Dermis microvascular lymphatic vessel endothelial cell (primary cell): ENCODE results near the gene ADIPOR1. TPM values are rescaled to one million over a fixed set of nuclear protein-coding genes. Genes with fewer than 3 reads are reported as not detected.

Source experiments
- DNase-seq, 2 donors: peaks; one replicate each; pipeline versions ENCODE4 v3.0.0 to v3.0.0-alpha.2; 2010; ENCODE audit warnings: low read depth in 2 of 2
- total RNA-seq: library from RNA; depleted of rRNA; stranded (reverse); fragments of >200 nt; gene quantifications from 2 replicates; pipeline ENCODE4 v1.2.1, GENCODE V29; 2014

The ADIPOR1 gene
- total RNA-seq, 1 donor from 2014 or later = 78.8 TPM

DNA sequence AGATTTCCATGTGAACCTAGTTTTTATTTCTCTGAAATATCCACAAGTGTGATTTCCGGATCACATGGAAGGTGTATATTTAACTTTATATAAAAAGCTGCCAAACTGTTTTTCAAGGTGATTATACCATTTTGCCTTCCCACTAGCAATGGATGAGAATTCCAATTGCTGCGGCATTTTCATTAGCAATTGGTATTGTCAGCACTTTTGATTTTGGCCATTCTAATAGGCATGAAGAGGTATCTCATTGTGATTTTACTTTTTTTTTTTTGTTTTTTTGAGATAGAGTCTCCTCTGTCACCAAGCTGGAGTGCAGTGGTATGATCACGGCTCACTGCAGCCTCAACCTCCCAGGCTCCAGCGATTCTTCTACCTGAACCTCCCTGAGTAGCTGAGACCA, 13.9 kb upstream of the ADIPOR1 start:
- DNase-seq = no peak

DNA sequence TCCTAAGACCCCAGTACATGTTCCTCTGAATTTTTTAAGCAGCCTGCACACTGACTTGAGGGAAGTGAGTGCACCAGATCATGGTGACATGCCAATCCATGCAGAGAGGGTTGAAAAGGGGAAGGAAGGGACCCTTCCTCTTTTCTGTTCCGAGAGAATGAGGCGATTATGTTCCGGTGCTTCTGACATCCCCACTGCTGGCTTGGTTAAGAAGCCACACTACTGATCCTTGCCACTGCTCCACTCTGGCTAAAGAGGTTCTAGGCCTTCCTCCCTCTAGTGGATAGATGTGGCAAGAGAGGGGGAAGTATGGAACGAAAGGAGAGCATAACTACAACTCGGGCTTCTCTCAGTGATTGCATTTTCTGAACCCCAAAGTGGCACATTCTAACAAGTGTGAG, 10.8 kb upstream of the ADIPOR1 start:
- DNase-seq = peak; percentile 26 to 70

DNA sequence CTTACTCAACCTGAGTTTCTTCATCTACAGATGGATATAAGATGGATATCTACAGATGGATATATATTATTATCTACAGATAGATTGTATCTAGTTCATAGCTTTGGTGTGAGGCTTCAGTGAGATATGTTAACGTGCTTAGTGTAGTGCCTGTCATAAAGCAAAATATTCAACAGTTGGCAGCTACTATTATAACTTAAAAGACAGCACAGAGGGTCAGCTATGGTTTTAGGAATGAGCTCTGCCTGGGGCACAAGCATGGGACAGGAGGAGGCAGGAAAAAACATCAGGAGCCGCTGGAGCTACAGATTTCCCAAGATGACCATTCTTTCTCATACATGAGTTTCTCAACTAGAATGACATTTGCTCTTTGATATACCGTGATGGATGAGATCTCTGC, 10.2 kb upstream of the ADIPOR1 start:
- DNase-seq = no peak

DNA sequence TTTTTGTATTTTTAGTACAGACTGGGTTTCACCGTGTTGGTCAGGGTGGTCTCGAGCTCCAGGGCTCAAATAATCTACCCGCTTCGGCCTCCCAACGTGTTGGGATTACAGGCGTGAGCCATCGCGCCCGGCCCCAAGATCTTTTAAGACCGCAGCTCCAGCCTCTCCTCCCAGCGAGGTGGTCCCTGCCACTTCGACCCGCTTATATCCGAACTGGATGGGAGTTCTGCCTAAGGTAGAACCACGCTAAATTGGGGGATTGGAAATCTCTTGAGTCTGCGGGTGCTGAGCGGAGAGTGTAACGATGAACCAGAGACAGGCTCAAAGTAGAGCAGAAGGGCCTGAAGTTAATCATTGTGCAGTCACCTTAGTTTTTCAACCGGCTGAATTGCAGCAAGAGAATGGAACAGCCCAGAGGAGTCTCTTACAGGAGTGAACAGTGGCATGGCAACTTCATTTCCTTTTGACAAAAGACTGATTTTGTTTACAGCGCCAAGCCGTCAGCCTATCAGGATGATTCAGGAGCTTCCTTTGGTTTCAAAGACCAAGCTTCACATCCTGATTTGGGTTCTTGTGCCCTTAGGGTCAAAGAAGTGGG, 9.7 kb upstream of the ADIPOR1 start:
- peak in 1 of 2 donors; percentile 46 for DNase-seq

DNA sequence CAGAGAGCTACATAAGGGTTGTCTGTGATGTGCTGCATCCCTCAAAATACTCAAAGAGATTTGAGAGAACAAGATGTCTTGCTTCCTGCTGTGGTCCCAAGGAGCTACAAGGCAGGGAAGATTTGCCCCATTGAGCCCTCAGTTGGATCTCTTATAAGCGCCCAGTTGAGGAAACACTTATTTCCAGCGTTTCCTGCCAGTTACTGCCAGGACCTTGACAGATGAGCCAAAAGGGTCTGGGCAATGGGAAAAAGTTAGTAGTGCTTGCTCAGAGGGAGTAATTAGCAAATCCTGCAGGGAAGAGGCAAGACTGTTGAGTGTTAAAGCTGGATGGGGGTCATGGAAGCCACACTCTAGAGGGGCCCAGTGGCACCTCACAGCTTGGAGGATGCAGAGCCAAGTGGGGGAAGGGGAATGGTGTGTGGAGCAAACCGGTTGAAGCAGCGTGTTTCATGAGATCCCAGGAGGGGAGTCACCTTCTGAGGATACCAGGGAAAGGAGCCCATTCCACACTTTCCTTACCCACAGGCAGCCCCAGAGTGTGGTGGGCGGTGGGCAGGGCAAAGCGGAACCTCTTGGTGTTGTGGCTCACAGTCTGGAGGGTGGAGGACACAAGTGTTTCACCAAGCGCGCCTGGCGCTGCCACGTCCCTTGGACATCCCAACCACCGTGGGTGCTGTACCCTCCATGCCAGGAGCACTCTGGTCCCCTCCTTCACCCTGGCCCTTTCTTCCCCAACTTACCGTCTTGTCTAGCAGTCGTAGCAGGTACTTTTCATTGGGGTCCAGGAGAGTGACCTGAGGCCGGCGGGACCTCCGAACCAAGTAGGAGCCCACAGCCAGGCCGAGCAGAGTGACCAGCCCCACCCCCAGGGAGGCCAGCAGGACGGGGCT, 8.1 kb upstream of the ADIPOR1 start:
- DNase-seq = peak in 1 of 2 donors; percentile 27

DNA sequence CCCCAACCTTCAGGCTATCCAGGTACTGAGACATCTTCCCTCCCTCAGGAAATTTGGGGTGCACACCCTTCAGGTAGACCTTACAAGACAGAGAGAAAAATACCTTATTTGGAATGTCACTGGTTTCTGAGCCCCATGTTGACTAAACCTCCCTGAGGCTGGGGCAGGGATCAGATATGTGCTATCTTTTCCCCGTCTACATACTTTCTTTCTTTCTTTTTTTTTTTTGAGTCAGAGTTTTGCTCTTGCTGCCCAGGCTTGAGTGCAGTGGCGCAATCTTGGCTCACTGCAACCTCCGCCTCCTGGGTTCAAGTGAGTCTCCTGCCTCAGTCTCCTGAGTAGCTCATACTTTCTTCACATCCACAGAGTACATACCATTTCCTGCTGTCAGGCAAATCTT, 7.3 kb upstream of the ADIPOR1 start:
- no peak for DNase-seq

DNA sequence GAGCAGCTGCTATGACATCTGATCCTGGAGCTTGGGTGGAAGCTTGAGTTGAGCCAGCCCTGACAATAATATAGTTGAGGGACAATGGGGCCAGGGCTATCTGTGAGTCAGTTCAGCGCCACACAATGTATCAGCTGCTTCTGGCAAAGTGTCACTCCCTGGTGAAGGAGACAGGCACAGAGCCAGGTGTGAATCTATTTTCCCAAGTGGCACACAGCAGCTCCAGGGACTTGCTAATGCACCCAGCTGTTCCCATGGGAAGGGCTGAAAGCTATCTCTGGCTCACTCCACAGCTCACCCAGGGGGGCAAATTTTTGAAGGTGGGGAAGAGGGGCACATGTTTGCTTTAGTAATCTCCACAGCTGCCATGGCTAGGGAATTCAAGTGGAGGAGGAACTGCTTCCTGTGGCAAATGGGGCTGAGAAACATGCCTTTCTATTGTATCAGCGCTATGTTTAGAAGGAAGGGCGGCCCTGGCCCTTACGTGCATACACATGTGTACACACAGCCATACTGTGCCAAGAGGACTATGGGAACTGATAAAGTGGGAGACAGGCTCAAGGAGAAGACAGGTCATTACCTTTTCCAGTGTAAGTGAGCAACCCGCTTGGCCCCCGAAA, 6.8 kb upstream of the ADIPOR1 start:
- DNase-seq = no peak

DNA sequence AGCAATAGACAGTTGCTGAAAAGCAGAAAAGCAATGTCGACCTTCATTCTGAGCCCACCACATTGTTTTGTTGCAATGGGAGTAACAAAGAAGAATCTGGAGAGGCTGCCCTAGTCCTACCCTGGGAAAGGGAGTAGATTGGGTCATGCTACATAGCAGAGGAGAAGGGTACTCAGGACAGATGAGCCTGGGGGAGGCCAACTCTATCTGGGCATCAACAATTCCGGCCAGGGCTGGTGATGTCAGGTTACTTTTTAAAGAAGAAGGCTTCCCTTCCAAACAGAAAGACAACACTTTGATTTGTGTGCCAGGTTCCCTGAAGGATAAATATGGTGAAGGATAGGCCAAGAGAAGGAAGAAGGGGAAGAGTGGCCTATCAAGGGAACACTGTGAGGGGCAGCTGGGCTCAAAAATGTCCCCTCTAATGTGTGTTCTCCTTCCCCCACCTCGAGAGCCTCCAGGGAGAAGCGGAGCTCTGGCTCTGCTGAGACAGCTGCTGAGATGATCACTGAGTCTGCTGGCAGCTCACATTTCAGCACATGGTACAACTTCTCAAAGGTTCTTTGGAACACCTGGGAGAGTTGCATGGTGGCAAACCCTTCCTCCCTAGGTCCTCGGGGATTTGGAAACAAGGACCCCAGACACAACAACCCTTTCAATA, 3.2 kb upstream of the ADIPOR1 start:
- DNase-seq = no peak

DNA sequence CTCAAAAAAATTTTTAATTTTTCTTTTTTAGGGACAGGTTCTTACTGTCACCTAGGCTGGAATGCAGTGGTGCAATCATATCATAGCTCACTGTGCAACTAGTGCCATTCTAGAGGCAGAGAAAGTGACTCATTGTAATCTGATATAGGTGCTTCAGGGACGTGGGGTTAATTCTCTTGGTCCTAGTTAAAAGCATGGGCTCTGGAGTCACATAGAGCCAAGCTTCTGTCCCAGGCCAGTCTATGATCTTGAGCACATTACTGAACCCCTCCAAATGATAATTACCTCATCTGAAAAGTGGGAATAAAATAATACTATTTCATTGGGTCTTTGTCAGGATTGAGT, 1.1 kb upstream of the ADIPOR1 start:
- no peak for DNase-seq

DNA sequence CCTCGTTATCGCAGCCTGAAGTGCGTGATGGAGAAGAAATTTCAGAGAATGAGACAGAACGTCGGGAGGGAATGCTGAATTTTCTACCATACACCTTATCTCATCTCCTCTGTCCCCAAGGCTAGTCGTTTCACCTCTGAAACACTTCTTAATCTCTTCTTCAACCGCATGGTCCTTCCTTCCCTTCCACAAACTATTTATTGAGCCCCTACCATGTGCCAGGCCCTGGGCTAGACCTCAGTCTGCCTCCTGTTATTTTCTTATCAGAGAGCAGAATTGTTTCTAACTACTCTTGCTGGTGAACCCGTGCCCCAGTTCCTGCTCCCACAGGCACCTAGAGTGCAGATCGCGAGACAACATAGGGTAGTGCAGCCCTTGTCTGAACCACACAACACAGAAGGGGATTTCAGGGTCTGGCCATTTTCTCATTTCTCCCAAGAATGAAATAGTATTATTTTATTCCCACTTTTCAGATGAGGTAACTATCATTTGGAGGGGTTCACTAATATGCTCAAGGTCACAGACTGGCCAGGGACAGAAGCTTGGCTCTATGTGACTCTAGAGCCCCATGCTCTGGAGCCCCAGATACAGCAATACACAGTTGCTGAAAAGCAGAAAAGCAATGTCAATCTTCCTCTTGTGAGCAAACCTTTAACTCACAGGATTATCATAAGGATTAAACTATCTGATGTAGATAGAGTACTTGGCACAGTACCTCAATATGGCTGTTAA, 598 bp upstream of the ADIPOR1 start:
- no peak for DNase-seq

DNA sequence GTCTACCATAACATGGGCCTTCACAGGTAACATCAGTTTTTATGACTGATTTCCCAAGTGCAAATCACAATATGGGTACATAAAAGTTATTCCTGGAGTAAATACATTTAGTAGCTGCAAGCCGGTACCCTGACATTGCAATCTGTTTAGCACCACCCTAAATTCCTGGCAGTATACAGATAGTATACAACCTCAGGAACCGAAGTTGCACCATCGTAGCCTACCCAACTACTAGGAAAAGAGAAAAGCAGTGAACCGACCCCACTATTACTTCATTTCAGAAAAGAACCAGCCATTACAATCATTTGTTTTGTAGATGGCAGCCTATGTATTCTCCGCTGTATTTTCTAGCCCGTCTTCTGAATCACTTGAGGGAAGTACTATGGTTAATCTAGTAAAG, 1.1 kb downstream of the ADIPOR1 start:
- no peak for DNase-seq

DNA sequence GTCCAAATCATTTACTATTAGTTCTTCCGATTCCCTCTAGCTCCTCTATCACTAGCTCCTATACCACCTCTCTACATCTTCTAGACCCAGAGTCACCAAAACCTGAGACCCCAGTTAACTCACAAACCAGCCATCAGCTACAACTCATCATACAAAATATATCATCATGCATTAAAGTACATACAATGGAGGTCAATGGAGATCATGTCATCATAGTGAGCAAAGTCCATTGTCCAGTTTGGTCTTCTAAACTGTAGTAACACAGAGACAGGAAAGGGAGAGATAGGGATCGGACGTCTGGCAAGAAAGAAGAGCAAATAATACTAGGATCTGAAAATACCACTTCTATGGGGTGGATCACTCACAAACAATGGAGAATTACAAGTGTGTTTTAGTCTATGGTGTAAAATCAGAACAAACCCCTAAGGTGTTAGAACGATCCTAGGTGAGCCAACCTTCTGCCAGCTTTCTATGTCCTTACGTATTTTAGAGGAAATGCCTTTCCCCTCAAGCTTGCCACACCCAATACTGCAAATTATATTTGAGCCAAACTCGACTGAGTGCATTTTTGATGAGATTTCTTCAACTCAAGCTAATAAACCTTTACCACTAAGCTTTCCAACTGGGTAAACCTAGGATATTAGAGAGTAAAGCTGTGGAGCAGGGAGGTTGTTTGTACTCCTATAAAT, 3.9 kb downstream of the ADIPOR1 start:
- peak in 1 of 2 donors; percentile 50 for DNase-seq

DNA sequence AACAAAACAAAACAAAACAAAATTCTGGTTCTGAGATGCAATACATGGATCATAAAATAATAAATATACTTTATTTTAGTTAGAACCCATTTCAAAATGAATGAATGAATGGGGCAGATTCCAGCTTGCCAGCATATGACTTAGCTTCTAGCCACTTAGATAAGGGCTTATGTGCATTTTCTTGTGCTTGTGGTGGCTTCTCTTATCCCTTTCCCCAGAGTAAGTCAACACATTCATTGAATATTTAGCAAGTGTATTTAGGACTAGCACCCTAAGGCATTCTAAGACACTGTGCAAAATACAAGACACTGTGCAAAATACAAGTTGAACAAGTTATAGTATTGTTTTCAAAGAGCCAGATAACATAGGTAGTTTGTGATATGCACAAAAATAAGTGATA, 4.7 kb downstream of the ADIPOR1 start:
- no peak for DNase-seq

DNA sequence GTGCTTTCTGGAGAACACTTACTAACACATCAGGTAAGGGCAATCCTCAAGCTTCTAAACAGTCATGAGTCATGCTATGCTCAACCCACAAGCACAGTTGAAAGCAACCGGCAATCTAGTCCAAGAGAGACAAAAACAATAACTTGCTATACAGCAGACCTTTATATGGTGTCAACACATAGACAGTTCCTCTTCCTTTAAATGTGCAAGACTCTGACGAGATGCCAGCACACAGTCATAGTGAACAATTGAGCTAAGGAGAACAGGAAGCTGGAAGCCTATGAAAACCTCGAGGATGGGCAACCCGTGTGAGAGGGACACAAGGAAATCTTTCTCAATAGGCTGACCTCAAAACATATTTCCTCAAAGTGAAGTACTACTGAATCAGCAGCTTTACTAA, 5.3 kb downstream of the ADIPOR1 start:
- peak in 1 of 2 donors; percentile 95 for DNase-seq

DNA sequence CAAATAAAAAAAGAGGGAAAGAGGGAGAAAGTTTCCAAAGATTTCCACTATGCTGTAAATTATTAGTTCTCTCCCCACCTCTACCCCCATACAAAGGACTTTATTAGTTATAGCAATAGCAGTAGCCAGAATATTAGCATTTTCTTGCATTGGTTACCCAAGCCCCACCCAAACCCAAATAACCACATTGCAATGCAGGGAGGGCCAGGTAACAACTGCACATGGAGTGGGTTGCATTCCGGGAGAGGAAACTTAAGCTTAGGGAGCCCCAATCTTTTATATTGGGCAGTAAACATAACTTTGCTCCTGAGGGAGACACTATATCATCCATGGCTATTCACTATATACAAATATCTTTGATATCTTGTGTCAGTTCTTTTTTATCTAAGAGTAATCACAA, 6.0 kb downstream of the ADIPOR1 start:
- DNase-seq = no peak

DNA sequence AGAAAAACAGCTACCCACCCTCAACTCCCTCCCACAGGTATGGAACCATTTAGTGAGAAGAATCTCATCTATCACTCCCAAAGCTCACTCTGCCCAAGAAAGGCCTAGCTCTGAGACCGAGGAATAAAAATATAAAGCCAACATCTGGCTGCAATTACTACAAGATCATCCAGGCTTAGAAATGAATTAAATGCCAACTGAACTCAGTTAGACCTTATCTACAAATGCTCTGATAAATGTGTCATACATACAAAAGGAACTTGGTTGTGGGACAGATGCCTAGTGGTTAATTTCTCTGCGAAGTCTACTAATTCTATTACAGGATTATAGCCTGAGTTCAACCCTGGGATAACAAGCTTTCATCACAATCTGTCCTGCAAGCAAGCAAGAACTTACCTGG, 6.7 kb downstream of the ADIPOR1 start:
- DNase-seq = no peak

DNA sequence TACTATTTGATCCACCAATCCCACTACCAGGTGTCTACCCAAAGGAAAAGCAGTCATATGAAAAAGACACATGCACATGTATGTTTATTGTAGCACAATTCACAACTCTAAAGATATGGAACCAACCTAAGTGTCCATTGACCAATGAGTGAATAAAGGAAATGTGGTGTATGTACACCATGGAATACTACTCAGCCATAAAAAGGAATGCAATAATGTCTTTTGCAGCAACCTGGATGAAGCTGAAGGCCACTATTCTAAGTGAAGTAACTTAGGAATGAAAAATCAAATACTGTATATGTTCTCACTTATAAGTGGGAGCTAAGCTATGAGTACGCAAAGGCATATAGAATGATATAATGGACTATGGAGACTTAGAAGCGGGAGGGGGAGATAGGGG, 12.6 kb downstream of the ADIPOR1 start:
- DNase-seq = no peak

DNA sequence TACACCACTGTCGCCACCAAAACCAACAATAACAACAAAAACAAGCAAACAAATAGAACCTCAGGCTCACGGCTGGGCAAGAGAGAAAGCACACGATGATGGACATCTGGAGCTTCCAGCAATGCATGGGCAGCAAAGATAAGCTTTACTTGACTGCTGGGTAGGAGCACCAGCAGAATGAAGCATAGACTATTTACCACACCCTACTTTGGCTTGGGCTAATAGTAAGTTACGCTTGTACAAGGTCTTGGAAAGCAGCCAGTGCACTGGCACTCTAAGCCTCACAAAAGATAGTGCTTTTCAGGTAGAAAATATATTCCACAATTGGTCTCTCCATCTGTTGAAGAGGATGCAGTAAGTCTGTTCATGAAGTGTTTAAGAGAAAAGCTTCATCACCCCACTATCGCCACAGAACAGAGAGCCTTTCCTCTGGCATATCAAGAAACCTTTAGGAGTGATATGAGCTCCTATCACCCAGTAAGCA, 13.6 kb downstream of the ADIPOR1 start:
- DNase-seq = no peak

DNA sequence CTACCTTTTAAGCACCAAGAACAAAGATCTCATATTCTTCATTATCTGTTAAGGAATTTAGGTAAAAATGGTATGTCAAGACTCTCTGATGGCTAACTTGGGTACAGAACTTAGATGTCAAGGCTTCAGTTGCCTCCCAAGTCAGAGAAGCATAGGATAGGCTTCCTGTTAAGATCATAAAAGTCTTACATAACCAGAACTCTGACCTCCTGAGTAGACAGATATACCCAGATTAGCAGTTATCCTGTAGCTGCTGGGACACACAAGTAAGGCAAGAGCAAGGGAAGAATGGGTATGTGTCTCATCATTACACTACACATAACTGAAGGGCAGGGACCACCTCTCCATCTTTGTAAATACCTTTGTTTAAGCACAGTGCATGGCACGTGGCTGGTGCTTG, 15.7 kb downstream of the ADIPOR1 start:
- DNase-seq = no peak

DNA sequence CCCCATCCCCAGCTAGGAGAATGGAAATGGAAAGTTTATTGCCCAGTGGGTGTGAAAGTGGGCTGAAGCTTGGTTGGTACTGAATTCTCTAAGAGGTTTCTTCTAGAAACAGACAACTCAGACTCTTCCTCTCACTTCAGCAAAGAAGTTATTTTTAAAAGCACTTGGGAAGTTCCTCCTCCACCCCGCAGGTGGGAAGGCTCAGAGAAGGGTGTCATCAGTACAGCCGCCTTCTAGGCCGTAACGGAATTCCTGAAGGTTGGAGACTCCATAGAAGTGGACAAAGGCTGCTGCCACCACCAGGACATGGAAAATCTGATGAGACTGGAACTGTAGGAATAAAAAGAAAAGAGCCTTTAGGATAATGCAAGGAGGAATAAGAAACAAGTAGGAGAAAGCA, 16.7 kb downstream of the ADIPOR1 start:
- DNase-seq = no peak

DNA sequence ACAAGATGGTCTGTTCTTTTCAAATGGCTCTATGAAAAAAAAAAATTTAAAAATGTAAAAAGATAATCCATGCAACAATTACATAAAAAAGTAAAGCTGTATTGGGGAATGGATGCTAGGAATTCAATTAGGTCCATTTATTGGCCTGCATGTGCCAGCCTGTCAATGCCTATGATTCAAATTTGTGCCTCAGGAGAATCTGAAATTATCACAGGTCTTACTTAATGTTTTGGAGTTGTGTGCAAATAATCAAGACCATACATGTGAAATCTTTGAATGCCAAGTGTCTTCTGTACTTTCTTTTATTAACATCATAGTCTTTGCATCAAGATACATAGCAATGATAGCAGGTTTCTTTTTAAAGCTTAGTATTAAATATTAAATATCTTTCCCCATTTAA, 17.6 kb downstream of the ADIPOR1 start:
- no peak for DNase-seq
